ENCODE results near the gene HMGCR.
"Not testable (repeated sequence)": the region's sequence is repeated elsewhere in the genome, so short reads cannot be mapped to it uniquely, and the experiment has no call there.

- TF ChIP-seq POLR2A, CTCF (IDR thresholded peaks at IDR 0.05): not testable (repeated sequence)
These were observed 32.5 kb upstream of the HMGCR start for GRCh38 chr5:75304486-75304885.
